Fibroblast of lung (primary cell): ENCODE results near the gene MAPKAPK5. TPM values are rescaled to one million over a fixed set of nuclear protein-coding genes. Genes with fewer than 3 reads are reported as not detected.
"Not testable (repeated sequence)": the region's sequence is repeated elsewhere in the genome, so short reads cannot be mapped to it uniquely, and the experiment has no call there.

ENCODE experiments used
- DNase-seq, 2 donors: peaks; one replicate each; pipeline versions ENCODE4 v3.0.0 to v3.0.0-alpha.2; 2010; ENCODE audit warnings: low read depth in 2 of 2
- H2AFZ ChIP-seq: 2 replicates; pipeline ENCODE4 v1.5.1; 2012; ENCODE audit warnings: low read length, control low read depth, inconsistent platforms
- H3K27ac ChIP-seq: 2 replicates; pipeline ENCODE4 v1.5.1; 2011; ENCODE audit warnings: low read length, control low read depth; ENCODE audit not compliant: insufficient read depth
- H3K27me3 ChIP-seq: 2 replicates; pipeline ENCODE4 v1.5.1; 2011; ENCODE audit warnings: mild to moderate bottlenecking, low read length; ENCODE audit not compliant: control insufficient read depth, insufficient read depth
- H3K36me3 ChIP-seq: 2 replicates; pipeline ENCODE4 v1.5.1; 2011; ENCODE audit warnings: low read length; ENCODE audit not compliant: control insufficient read depth, insufficient read depth
- H3K4me1 ChIP-seq: 2 replicates; pipeline ENCODE4 v1.5.1; 2011; ENCODE audit warnings: low read length; ENCODE audit not compliant: control insufficient read depth, insufficient read depth; ENCODE audit errors: extremely low read depth
- H3K4me2 ChIP-seq: 2 replicates; pipeline ENCODE4 v1.5.1; 2011; ENCODE audit warnings: low read length, control low read depth; ENCODE audit not compliant: insufficient read depth; ENCODE audit errors: extremely low read depth
- H3K4me3 ChIP-seq, 4 experiments: fragments of 200-600 bp in 1 of 4; sonication (generic) in 1 of 4; replicated peaks in 1 of 4; 2 replicates each; pipeline ENCODE4 v1.5.1; 2011 to 2016; ENCODE audit warnings: low read length in 4 of 4, low read depth in 3 of 4, mild to moderate bottlenecking in 3 of 4, control low read depth in 2 of 4, inconsistent platforms in 1 of 4, mixed read lengths in 1 of 4; ENCODE audit not compliant: insufficient read depth in 1 of 4; ENCODE audit errors: control extremely low read depth in 1 of 4
- H3K79me2 ChIP-seq: 2 replicates; pipeline ENCODE4 v1.5.1; 2012; ENCODE audit warnings: mild to moderate bottlenecking, low read length, inconsistent platforms; ENCODE audit not compliant: control insufficient read depth, insufficient read depth
- H3K9ac ChIP-seq: 2 replicates; pipeline ENCODE4 v1.5.1; 2011; ENCODE audit warnings: mild to moderate bottlenecking, low read length, control low read depth; ENCODE audit not compliant: insufficient read depth
- H3K9me3 ChIP-seq: 2 replicates; pipeline ENCODE4 v1.5.1; 2012; ENCODE audit warnings: low read depth, low read length; ENCODE audit not compliant: control insufficient read depth, insufficient read depth
- H4K20me1 ChIP-seq: 2 replicates; pipeline ENCODE4 v1.5.1; 2011; ENCODE audit warnings: low read length; ENCODE audit not compliant: control insufficient read depth, insufficient read depth; ENCODE audit errors: extremely low read depth
- CTCF ChIP-seq, 2 donors: IDR thresholded peaks in 1 of 2; conservative IDR thresholded peaks in 1 of 2; 1 replicate in 1 of 2; 2 replicates in 1 of 2; pipeline ENCODE4 v1.5.1; 2011 to 2012; ENCODE audit warnings: low read length in 2 of 2, control low read depth in 1 of 2, inconsistent platforms in 1 of 2, low read depth in 1 of 2, mild to moderate bottlenecking in 1 of 2
- EZH2 ChIP-seq: IDR thresholded peaks from 2 replicates; pipeline ENCODE4 v1.5.1; 2012; ENCODE audit warnings: low read length, control low read depth, mild to moderate bottlenecking; ENCODE audit errors: missing control alignments
- polyA plus RNA-seq, 2 donors: library from polyadenylated mRNA; depleted of rRNA in 1 of 2; stranded (reverse) in 1 of 2; unstranded in 1 of 2; fragments of >200 nt; gene quantifications; 2 replicates each; pipeline ENCODE4 v1.2.1, GENCODE V29; 2011 to 2012; ENCODE audit warnings: missing spikeins in 1 of 2
- total RNA-seq: library from RNA; depleted of rRNA; stranded (reverse); fragments of >200 nt; gene quantifications from 2 replicates; pipeline ENCODE4 v1.2.1, GENCODE V29; 2014

Gene MAPKAPK5
- total and polyA plus RNA-seq, 2 donors (not counting 1 experiment from before 2014, with no cell fraction given): 26.8 to 34.6 TPM

- H3K4me1 ChIP-seq: no peaks in the 10 kb centered on the region
- H3K27ac ChIP-seq: no peak overlapping the region
- H3K27me3 ChIP-seq: peaks cover 3% of the 10 kb centered on the region
- no peak overlapping the region for H3K4me2 ChIP-seq
- H4K20me1 ChIP-seq: no peaks in the 10 kb centered on the region
- no peaks in the 10 kb centered on the region for H3K36me3 ChIP-seq
- H3K9ac ChIP-seq: no peak overlapping the region
- H3K9me3 ChIP-seq: no peaks in the 10 kb centered on the region
- H2AFZ ChIP-seq: no peak overlapping the region
- no peak for DNase-seq
- no peaks in the 10 kb centered on the region for H3K79me2 ChIP-seq
- TF ChIP-seq EZH2: no peak
- TF ChIP-seq CTCF (conservative IDR thresholded peaks at IDR 0.05 in 1 of 2, IDR thresholded peaks at IDR 0.05 in 1 of 2; ENCODE audit: low read depth in 1 of 2, low read length in 2 of 2): no peak
- no peak overlapping the region for H3K4me3 ChIP-seq
Observed at GRCh38 chr12:111828338-111828979, 13.6 kb upstream of the MAPKAPK5 start.

- H3K4me1 ChIP-seq, H3K9me3 ChIP-seq, H3K36me3 ChIP-seq, DNase-seq, H3K27me3 ChIP-seq, H3K4me3 ChIP-seq, H3K4me2 ChIP-seq, H3K79me2 ChIP-seq, H3K9ac ChIP-seq, H3K27ac ChIP-seq, H2AFZ ChIP-seq, H4K20me1 ChIP-seq: not testable (repeated sequence)
Observed at GRCh38 chr12:111829635-111830034, 12.4 kb upstream of the MAPKAPK5 start.

- not testable (repeated sequence) for H3K36me3 ChIP-seq, H3K27me3 ChIP-seq, H3K9me3 ChIP-seq, H3K79me2 ChIP-seq, DNase-seq, H3K27ac ChIP-seq, H2AFZ ChIP-seq, H3K9ac ChIP-seq, H4K20me1 ChIP-seq, H3K4me3 ChIP-seq, H3K4me2 ChIP-seq, H3K4me1 ChIP-seq
Observed at GRCh38 chr12:111834740-111835386, 7.2 kb upstream of the MAPKAPK5 start.

GRCh38 chr12:111835531-111836181 lies 6.4 kb upstream of the MAPKAPK5 start:
- H3K36me3 ChIP-seq, H3K9ac ChIP-seq, H4K20me1 ChIP-seq, DNase-seq, H3K9me3 ChIP-seq, H3K4me1 ChIP-seq, H3K4me3 ChIP-seq, H2AFZ ChIP-seq, H3K27me3 ChIP-seq, H3K4me2 ChIP-seq, H3K27ac ChIP-seq: not testable (repeated sequence)
- peaks cover 10% of the 10 kb centered on the region for H3K79me2 ChIP-seq
